MM.1S (cell line): Measurements from ENCODE around the gene ITPRIPL2.

Source experiments
- CTCF ChIP-seq: fragments of 300-600 bp; sonication (generic); IDR thresholded peaks from 2 replicates; pipeline ENCODE4 v1.5.1; 2016; ENCODE audit warnings: antibody characterized with exemption, low read length, mixed read lengths
- EZH2 ChIP-seq: fragments of 300-600 bp; sonication (generic); optimal IDR thresholded peaks from 2 replicates; pipeline ENCODE3; 2017; ENCODE audit warnings: low read depth, mild to moderate bottlenecking, antibody characterized with exemption, low read length, mixed read lengths

GRCh38 chr16:19105891-19106624, 7.7 kb upstream of the ITPRIPL2 start:
- no peak for TF ChIP-seq CTCF
- TF ChIP-seq EZH2: no peak
